Skeletal muscle satellite cell (primary cell): ENCODE data around the gene SUPT3H.

ENCODE experiments used
- H3K27me3 ChIP-seq: 2 replicates; pipeline ENCODE4 v1.7.0; 2013; ENCODE audit warnings: low read length; ENCODE audit not compliant: control insufficient read depth, insufficient read depth
- H3K36me3 ChIP-seq: 2 replicates; pipeline ENCODE4 v1.7.0; 2013; ENCODE audit warnings: mild to moderate bottlenecking, control low read depth, low read length; ENCODE audit not compliant: insufficient read depth
- H3K4me1 ChIP-seq: 2 replicates; pipeline ENCODE4 v1.7.0; 2013; ENCODE audit warnings: low read length; ENCODE audit not compliant: control insufficient read depth, insufficient read depth
- H3K4me2 ChIP-seq: 2 replicates; pipeline ENCODE4 v1.7.0; 2013; ENCODE audit warnings: mild to moderate bottlenecking, low read length
- H3K4me3 ChIP-seq: 2 replicates; pipeline ENCODE4 v1.7.0; 2013; ENCODE audit warnings: low read length
- H3K9ac ChIP-seq: 2 replicates; pipeline ENCODE4 v1.7.0; 2013; ENCODE audit warnings: mild to moderate bottlenecking, low read depth, low read length, moderate library complexity
- H3K9me3 ChIP-seq: replicated peaks from 2 replicates; pipeline ENCODE4 v1.7.0; 2013; ENCODE audit warnings: mild to moderate bottlenecking, control low read depth, low read length

The SUPT3H gene

DNA sequence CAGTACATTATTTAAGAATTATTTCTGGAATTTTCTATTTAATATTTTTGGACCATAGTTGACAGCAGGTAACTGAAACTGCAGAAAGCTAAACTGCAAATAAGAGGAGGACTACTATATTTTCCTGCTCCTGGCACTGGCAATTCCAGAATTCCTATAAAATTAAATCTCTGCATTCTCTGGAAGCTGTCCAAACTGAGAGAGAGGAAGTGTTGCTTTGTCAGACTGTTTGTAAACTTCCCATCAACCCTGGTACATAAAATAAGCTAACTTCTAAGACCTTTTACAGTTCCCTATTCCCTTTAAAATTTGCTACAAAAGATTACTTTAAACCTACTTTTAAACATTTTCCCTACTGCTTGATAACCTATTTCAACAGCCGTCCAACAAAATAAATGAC is 245.7 kb downstream of the SUPT3H start:
- Histone ChIP-seq H3K4me1 (peaks cover 5% of the 10 kb centered on the region), H3K9ac (no peak overlapping the region), H3K36me3 (no peaks in the 10 kb centered on the region), H3K4me3 (no peak overlapping the region), H3K9me3 (no peaks in the 10 kb centered on the region), H3K4me2 (no peak overlapping the region), H3K27me3 (no peaks in the 10 kb centered on the region)

DNA sequence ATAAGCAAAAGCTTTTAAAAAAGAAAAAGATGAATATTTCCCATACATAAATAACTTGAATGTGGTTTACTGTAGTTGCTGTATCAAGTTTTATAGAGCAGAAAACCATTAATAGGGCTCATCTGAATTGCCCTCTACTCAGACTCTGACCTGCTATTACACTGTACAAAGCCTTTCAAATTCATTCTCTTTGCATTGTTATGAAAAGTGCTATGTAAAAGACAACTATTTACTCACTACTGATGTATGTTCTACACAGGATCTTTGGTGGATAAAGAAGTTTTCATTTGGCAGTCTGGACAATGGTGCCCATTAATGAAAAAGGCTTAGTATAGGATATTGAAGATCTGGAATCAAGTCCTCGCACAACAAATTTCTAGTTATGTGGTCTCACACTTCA is 248.7 kb downstream of the SUPT3H start:
- H3K9me3 ChIP-seq = no peaks in the 10 kb centered on the region
- no peak overlapping the region for H3K4me3 ChIP-seq
- H3K4me2 ChIP-seq = no peak overlapping the region
- H3K27me3 ChIP-seq = no peaks in the 10 kb centered on the region
- H3K36me3 ChIP-seq = no peaks in the 10 kb centered on the region
- no peak overlapping the region for H3K9ac ChIP-seq
- peaks cover 5% of the 10 kb centered on the region for H3K4me1 ChIP-seq

DNA sequence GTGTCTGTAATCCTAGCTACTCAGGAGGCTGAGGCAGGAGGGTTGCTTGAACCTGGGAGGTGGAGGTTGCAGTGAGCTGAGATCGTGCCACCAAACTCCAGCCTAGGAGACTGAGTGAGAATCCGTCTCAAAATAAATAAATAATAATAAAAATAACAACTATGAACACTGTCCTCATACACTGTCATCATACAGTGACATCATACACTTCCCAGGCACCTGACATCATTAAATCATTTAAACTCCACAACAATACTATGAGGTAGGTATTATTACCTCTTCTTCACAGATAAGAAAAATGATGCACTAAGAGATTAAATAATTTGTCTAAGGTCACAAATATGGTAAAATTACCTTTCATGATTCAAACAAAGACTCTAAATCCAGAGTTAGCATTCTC is 250.5 kb downstream of the SUPT3H start:
- H3K4me1 ChIP-seq = peaks cover 3% of the 10 kb centered on the region
- H3K9me3 ChIP-seq = no peaks in the 10 kb centered on the region
- H3K36me3 ChIP-seq = no peaks in the 10 kb centered on the region
- H3K27me3 ChIP-seq = no peaks in the 10 kb centered on the region
- no peak overlapping the region for H3K9ac ChIP-seq
- no peak overlapping the region for H3K4me3 ChIP-seq
- no peak overlapping the region for H3K4me2 ChIP-seq

DNA sequence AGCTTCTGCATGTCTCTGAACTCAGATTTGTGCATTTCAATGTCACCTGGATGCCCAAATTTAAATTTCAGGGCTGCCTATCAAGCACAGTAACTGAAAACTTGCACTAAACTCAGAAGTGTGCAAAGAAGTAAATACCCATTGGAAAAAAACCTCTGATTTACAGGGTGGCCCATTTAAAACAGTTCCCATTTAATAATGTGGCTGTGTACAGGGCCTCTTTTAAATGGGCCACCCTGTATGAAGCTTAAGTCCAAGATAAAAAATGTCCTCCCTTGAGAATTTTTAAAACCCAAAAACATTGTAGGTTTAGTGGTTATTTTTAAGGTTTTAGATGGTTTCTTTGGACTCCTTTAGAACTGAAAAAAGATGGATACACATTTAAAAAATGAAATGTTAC is 251.7 kb downstream of the SUPT3H start:
- H3K4me3 ChIP-seq = no peak overlapping the region
- H3K4me1 ChIP-seq = no peaks in the 10 kb centered on the region
- H3K9me3 ChIP-seq = no peaks in the 10 kb centered on the region
- no peak overlapping the region for H3K4me2 ChIP-seq
- H3K9ac ChIP-seq = no peak overlapping the region
- H3K27me3 ChIP-seq = no peaks in the 10 kb centered on the region
- H3K36me3 ChIP-seq = no peaks in the 10 kb centered on the region

DNA sequence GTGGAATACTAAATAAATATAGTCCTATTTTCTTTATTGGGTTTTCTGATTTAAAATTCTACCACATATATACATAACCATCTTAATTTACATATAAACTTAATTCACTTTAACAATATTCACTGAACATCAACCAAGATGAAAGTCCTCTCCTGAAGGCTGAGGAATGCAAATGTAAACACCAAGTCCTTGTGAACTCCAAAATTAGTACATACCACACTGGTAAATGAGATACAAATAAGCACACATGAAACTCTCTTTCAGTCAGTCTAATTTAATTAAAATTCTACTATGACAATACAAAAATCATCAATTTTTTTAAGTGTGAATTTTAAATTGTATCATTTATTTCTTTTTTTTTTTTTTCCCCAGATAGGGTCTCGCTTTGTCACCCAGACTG is 254.7 kb downstream of the SUPT3H start:
- H3K27me3 ChIP-seq = no peaks in the 10 kb centered on the region
- no peaks in the 10 kb centered on the region for H3K4me1 ChIP-seq
- no peak overlapping the region for H3K4me3 ChIP-seq
- H3K36me3 ChIP-seq = no peaks in the 10 kb centered on the region
- no peak overlapping the region for H3K4me2 ChIP-seq
- H3K9ac ChIP-seq = no peak overlapping the region
- no peaks in the 10 kb centered on the region for H3K9me3 ChIP-seq

DNA sequence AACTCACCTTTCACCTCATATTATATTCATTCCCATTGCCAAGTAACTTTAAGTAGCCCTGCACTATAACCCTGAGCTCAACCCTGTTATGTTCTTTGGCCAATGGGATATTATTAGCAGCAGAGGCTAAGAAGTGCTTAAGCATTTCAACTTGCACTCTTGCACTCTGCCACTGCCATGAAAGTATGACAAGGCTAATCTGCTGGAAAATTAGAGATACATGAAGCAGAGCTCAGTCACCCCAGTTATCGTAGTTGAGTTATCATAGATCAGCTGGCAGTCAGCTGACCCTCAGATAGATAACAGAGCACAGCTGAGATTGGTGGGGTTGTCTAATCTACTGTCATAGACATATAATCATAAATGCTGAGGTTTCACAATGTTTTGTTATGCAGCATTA is 259.0 kb downstream of the SUPT3H start:
- H3K4me3 ChIP-seq = no peak overlapping the region
- H3K4me2 ChIP-seq = no peak overlapping the region
- H3K4me1 ChIP-seq = peaks cover 21% of the 10 kb centered on the region
- H3K27me3 ChIP-seq = no peaks in the 10 kb centered on the region
- no peaks in the 10 kb centered on the region for H3K9me3 ChIP-seq
- no peaks in the 10 kb centered on the region for H3K36me3 ChIP-seq
- H3K9ac ChIP-seq = no peak overlapping the region

DNA sequence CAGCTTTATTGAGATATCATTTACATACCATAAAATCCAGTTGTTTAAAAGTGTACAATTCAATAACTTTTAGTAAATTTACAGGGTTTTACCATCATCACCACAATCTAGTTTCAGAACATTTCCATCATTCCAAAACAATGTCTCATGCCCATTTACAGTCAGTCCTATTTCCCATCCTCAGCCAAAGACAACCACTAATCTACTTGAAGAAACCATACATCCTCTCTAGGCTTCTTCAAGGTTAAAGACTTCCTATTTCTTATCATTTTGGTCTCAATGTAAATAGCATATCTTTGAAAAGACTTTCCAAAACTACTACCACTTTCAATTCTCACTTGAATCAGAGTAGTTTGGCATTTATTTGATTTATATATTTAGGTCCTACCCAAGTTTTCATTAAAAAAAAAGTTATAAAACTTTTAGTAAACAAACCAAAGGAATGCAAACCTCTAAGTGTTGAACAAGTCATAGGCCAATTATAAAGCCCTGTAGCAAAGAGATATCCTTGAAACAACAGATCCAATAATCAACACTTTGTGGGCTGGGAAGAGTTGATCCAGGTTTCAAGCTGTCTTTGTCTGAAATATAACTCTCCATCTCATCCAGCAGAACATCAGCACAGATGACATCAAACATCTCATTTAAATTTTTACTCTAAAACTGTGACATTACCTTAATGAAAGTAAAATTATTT is 260.9 kb downstream of the SUPT3H start:
- no peaks in the 10 kb centered on the region for H3K9me3 ChIP-seq
- H3K9ac ChIP-seq = peak overlapping the region; percentile 62
- peak overlapping the region; percentile 57 for H3K4me2 ChIP-seq
- H3K36me3 ChIP-seq = no peaks in the 10 kb centered on the region
- no peak overlapping the region for H3K4me3 ChIP-seq
- peaks cover 21% of the 10 kb centered on the region for H3K4me1 ChIP-seq
- H3K27me3 ChIP-seq = no peaks in the 10 kb centered on the region

DNA sequence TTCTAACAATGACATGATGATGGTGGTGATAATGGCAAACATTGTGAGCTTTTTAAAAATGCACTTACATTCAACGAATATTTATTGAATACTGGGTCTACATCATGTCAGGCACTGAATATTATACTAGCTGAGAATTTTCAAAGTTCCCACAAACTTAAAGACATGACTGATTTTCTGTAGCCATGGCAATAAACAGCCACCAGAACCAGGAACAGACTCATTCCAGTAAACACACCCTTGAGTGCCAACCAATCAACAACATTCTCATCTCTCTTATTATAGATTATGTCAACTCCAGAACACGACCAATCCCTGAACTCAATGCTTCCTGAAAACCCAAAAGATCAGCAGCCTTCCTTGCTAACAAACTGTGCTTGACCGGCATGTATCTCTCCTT is 262.0 kb downstream of the SUPT3H start:
- no peak overlapping the region for H3K4me3 ChIP-seq
- peak overlapping the region; percentile 57 for H3K4me2 ChIP-seq
- no peaks in the 10 kb centered on the region for H3K9me3 ChIP-seq
- no peaks in the 10 kb centered on the region for H3K36me3 ChIP-seq
- no peaks in the 10 kb centered on the region for H3K27me3 ChIP-seq
- peaks cover 21% of the 10 kb centered on the region for H3K4me1 ChIP-seq
- peak overlapping the region; percentile 62 for H3K9ac ChIP-seq

DNA sequence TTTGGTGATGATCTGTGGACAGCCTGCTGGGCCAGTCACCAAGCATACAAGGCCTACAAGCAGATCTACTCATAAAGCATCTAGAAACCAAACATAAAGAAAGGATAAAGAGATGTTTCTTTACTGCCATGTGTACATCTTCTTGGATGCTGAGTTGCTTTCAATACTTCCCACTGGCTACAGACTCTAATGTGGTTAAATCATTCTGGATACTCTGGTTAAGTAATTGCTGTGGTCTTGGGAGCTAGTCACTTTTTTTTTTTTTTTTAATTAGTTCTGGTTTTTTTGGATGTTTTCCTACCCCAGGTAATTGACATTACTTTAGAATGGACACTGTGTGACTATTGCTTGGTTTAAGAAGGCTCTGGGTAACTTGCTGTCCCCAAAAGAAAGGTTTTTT is 265.0 kb downstream of the SUPT3H start:
- H3K4me2 ChIP-seq = no peak overlapping the region
- H3K4me1 ChIP-seq = peaks cover 21% of the 10 kb centered on the region
- no peak overlapping the region for H3K4me3 ChIP-seq
- no peaks in the 10 kb centered on the region for H3K27me3 ChIP-seq
- H3K9me3 ChIP-seq = no peaks in the 10 kb centered on the region
- H3K36me3 ChIP-seq = no peaks in the 10 kb centered on the region
- no peak overlapping the region for H3K9ac ChIP-seq

DNA sequence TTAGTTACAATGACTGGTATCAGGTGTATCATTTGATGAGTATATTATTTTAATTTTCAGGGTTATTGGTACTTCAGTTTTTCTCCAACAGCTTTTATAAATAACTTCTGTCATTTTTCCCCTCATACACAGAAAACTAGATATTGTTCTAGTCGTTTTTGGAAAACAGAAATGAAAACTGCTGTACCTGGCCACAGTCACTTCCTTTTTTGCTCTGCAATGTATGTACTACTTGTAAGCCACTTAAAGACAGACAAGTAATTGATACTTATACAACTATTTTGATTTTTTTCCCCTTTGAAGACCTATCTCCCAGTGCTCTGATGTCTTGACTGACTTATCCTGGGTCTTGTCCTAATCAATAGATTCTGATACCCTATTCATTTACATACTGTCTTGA is 268.2 kb downstream of the SUPT3H start:
- no peaks in the 10 kb centered on the region for H3K9me3 ChIP-seq
- H3K4me1 ChIP-seq = peaks cover 14% of the 10 kb centered on the region
- no peaks in the 10 kb centered on the region for H3K36me3 ChIP-seq
- H3K4me2 ChIP-seq = no peak overlapping the region
- H3K27me3 ChIP-seq = no peaks in the 10 kb centered on the region
- no peak overlapping the region for H3K9ac ChIP-seq
- no peak overlapping the region for H3K4me3 ChIP-seq

DNA sequence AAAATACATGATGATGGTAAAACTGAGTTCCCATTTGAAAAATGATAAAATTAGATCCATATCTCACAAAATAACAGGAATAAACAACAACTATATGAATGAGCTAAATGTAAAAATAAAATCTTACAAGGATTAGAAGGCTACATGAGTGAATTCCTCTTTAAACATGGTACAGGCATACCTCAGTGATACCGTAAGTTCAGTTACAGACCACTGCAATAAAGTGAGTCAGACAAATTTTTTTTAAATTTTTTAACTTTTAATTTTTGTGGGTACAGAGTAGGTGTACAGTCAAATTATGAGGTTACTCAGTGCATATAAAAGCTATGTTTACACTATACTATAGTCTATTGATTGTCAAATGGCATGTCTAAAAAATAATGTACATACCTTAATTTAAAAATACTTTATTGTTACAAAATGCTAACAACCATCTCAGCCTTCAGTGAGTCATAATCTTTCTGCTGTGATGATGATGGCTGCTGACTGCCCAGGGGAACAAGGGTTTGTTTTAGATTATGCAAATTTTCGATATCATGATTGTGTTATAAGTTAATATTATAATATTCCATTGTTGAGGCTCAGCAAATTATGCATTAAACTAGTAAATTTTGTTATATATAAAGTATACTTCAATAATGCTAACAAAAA is 272.4 kb downstream of the SUPT3H start:
- H3K4me3 ChIP-seq = no peak overlapping the region
- H3K27me3 ChIP-seq = no peaks in the 10 kb centered on the region
- no peaks in the 10 kb centered on the region for H3K36me3 ChIP-seq
- H3K9me3 ChIP-seq = peaks cover 3% of the 10 kb centered on the region
- peak overlapping the region; percentile 38 for H3K4me2 ChIP-seq
- H3K9ac ChIP-seq = no peak overlapping the region
- H3K4me1 ChIP-seq = peaks cover 14% of the 10 kb centered on the region

DNA sequence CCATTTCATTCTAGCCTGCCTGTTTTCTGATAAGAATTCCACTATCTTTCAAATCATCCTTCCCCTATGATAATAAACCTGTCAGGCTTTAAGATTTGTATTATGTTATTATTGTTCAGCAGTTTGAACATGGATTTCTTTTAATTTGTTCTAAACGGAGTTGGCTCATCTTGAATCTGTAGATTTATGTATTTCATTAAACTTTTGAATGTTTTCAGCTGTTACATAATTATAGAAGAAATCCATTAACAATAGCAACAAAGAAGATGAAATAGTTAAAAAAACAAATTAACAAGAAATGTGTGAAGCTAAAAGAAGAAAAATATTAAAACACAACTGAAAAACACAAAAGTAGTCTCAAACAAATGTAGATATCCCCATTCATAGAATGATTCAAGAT is 273.3 kb downstream of the SUPT3H start:
- Histone ChIP-seq H3K9me3 (peaks cover 3% of the 10 kb centered on the region), H3K9ac (no peak overlapping the region), H3K4me3 (no peak overlapping the region), H3K27me3 (no peaks in the 10 kb centered on the region), H3K36me3 (no peaks in the 10 kb centered on the region), H3K4me2 (no peak overlapping the region), H3K4me1 (peaks cover 14% of the 10 kb centered on the region)
